HG03280 (cell line): ENCODE results near the gene FAM222A.

Experiments
- ATAC-seq: cut with Tn5 transposase; IDR thresholded peaks from one replicate; pipeline ENCODE4 v1.9.1; 2021; ENCODE audit warnings: mild to moderate bottlenecking, moderate library complexity; ENCODE audit not compliant: unreplicated experiment

Gene FAM222A

GRCh38 chr12:109770861-109771670, 57.4 kb downstream of the FAM222A start:
- ATAC-seq: no peak

- ATAC-seq: no peak
These were observed 58.4 kb downstream of the FAM222A start for GRCh38 chr12:109771746-109772621.

GRCh38 chr12:109772622-109773321, 59.1 kb downstream of the FAM222A start:
- ATAC-seq: no peak

GRCh38 chr12:109773384-109774011, 59.9 kb downstream of the FAM222A start:
- no peak for ATAC-seq

GRCh38 chr12:109775172-109775881, 61.7 kb downstream of the FAM222A start:
- no peak for ATAC-seq

GRCh38 chr12:109776624-109777023, 63.0 kb downstream of the FAM222A start:
- ATAC-seq: no peak

- ATAC-seq: no peak
These were observed 63.9 kb downstream of the FAM222A start for GRCh38 chr12:109777544-109777943.

GRCh38 chr12:109778684-109779083, 65.1 kb downstream of the FAM222A start:
- ATAC-seq: no peak

- ATAC-seq: no peak
These were observed 65.8 kb downstream of the FAM222A start for GRCh38 chr12:109779382-109779781.

- no peak for ATAC-seq
These were observed 68.2 kb downstream of the FAM222A start for GRCh38 chr12:109781668-109782325.

GRCh38 chr12:109782326-109782703, 68.7 kb downstream of the FAM222A start:
- ATAC-seq: no peak

- ATAC-seq: no peak
These were observed 69.7 kb downstream of the FAM222A start for GRCh38 chr12:109783135-109783964.

GRCh38 chr12:109783965-109784244, 70.3 kb downstream of the FAM222A start:
- ATAC-seq: no peak

GRCh38 chr12:109785854-109786253, 72.2 kb downstream of the FAM222A start:
- ATAC-seq: no peak

- ATAC-seq: no peak
These were observed 73.2 kb downstream of the FAM222A start for GRCh38 chr12:109786799-109787198.

- ATAC-seq: no peak
These were observed 76.0 kb downstream of the FAM222A start for GRCh38 chr12:109789526-109790048.

GRCh38 chr12:109792992-109793391, 79.4 kb downstream of the FAM222A start:
- no peak for ATAC-seq

- ATAC-seq: no peak
These were observed 79.8 kb downstream of the FAM222A start for GRCh38 chr12:109793411-109793810.
